ENCODE measurements around the gene CLNK.

Gene CLNK

DNA sequence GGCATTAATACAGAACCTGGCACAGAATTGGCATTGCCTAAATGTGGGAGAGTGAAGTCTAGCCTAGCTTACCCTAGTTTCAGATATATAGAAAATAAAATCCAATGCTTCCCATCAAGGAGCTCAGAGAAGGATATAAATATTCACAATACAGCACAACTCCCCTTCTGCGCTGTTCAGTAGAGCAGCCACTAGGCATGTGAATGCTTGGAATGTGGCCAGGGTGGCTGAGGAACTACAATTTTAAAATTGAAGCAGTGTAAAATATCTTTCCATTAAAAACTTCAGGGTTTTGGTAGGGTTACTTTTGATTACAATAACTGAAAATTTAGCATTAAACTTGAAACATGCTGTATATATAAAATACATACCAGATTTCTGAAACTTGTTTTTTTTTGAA is 246.8 kb downstream of the CLNK start:
- Mint-ChIP-seq H3K4me1 (peaks cover 7% of the 10 kb centered on the region), H3K36me3 (peaks cover 39% of the 10 kb centered on the region)
- no peak for ATAC-seq

More for the DNA sequence above, 246.8 kb downstream of the CLNK start:
- Mint-ChIP-seq H3K27me3 (no peaks in the 10 kb centered on the region), H3K9me3 (peaks cover 7% of the 10 kb centered on the region), H3K27ac (no peak overlapping the region), H3K4me3 (no peak overlapping the region)

Data from stimulated activated memory B cell treated with anti-CD40 and anti-IgM and Interleukin-4, amounts not matched to agents 10 μg/mL and 1 μg/mL and 100 μg/mL, for 72 hours (primary cell).